GM20431 (cell line): ENCODE results near the gene SMG6.
"Not testable (repeated sequence)": the region's sequence is repeated elsewhere in the genome, so short reads cannot be mapped to it uniquely, and the experiment has no call there.

Source experiments
- in situ Hi-C: fragments of 300-500 bp; cut with MseI, MboI; formaldehyde crosslinking; loops from one replicate; pipeline ENCODE4 v1.15.0; 2020; ENCODE audit warnings: low sequenced_read_pairs; ENCODE audit not compliant: unreplicated experiment

Gene SMG6

GRCh38 chr17:2025220-2025621, 278.4 kb downstream of the SMG6 start, which contains the start of gene RTN4RL1:
RTN4RL1 (minus strand) TSS chr17:2025334; CDS start chr17:2024865, 469 bp downstream.
- in situ Hi-C loops, result no loop called here

GRCh38 chr17:2024572-2025219, 278.9 kb downstream of the SMG6 start:
- in situ Hi-C loops, result no loop called here

DNA sequence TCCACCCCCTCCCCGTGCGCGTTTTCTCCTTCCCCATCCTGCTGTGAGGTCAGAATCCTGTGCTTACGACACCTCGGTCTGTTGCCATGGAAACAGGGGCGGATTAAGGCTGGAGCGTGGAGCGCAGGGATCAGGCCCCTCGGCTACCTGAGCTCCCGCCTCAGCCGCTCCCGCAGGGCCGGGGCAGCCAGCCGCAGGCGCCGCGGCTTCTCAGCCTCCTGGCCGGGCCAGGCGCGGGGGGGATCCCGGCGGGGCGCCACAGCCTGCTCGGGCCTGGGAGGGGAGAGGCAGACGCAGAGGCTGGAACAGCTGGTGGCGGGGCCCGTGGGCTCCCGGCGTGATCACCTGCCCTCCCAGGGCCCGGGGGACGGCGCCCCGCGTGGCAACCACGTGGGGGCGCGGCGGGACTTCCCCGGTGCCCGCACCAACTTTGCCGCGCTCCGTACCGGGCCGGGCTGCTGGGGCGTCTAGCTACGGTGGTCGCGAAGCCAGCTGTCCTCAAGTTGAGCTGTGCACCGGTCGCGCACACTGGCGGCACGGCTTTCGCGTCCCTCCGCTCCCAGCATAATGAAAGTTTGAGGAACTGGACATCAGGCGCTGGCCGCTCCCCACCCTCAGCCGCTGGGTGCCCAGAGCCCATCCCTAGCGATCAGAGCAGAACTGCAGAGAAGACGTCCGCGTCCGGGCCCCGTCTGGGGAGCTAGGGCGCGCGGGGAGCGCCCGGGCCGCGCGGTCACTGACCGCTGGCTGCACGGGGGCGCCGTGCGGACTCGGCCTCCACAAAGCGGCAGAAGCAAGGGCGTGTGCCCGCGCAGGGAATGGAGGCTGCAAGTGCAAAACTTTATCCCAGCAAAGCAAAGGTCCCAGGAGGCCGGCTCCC, 279.7 kb downstream of the SMG6 start:
- in situ Hi-C loops, result no loop called here

DNA sequence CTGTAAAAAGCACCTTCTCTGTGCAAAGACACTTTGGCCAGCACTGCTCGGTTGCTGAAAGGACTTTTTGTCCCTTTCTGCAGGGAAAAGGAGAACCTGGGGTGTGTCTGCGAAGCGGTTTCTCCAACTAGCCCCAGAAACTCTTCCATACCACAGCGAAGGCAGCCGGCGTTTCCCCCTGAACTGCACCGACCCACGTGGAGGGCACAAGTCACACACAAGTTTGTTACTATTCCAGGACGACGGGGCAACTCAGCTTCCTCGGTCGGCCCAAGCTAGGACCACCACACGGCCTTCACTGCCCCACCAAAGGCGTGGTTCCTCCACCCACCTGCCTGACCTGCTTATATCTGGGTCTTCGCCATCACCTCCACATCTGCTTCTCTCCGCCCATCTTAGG, 280.3 kb downstream of the SMG6 start:
- in situ Hi-C loops, result no loop called here

DNA sequence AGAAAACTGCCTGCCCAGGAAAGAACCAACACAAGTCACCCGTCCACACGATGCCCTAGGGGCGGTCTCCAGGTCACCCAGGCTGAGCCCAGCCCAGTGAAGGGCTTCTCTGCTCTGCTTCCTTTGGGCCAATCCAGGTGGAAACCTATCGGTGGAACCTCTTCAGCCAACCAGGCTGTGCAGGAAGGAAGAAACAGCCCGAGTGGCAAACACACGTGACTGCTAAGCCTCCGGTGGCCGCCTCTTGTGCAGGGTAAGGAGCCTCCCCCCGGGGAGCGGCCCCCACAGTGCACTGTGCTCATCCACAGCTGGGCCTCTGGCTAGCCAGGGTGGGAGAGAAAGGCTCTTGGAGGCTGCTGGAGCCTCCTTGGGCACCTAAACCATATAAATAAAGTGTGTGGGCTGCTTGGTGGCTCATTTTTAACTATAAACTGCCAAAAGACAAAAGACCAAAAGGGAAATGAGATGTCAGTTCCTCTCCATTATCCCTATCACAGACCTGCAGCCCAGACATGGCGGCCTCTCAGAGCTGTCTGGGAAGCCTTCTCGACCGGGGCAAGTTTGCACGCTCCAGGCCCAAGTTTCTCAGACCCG, 280.8 kb downstream of the SMG6 start:
- in situ Hi-C loops, result no loop called here

GRCh38 chr17:2020721-2021120, 282.9 kb downstream of the SMG6 start:
- in situ Hi-C loops, result no loop called here

- in situ Hi-C loops, result no loop called here
These were observed 283.9 kb downstream of the SMG6 start for GRCh38 chr17:2019723-2020122.

GRCh38 chr17:2018716-2019510, 284.7 kb downstream of the SMG6 start:
- in situ Hi-C loops, result no loop called here

DNA sequence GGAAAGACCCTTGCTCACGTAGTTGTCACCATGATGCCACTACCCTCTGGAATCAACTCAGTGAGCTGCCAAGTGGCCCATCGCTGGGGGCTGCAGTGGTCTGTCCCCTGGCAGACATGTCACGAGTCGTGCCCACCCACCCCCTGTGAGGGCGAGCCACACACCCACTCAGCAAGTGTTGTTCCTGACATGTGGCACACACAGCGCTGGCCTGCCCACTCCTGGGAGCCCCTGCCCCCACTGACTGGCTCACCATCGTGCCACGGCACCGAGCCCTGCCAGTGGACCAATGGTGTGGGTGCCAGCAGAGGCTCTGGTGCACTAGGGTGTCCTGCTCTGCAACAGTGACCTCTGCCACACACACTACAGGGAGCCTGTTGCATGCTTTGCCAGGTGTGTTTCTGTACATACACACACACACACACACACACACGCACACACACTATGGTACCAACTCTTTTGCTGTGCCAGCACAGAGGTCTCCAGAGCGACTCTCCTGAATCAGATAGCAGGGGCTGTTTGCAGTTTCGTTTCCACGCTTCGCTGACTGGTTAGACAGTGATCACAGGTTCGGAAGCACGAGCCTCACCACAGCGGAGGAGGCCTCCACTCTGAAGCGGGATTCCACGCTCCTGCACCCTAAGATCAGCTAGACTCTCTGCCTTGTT, 286.2 kb downstream of the SMG6 start:
- in situ Hi-C loops, result no loop called here

DNA sequence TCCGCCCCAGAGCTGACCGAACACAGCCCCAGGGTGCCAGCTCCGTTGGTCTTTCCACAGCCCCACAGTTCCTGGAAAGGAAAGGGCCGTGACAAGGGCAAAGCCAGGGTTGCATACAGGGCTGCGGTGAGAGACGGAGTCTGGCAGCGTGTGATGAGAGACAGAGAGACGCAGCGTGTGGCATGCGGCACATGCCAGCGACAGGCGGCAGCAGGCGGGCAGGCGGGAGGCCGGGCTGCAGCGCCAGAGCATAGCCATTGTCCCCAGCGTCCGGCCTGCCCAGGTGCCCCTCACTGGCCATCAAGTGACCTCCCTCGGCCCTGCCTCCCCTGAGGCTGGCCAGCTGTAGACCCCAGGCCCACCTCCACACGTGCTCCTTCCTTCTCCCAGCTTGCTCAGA, 287.1 kb downstream of the SMG6 start:
- in situ Hi-C loops, result no loop called here

GRCh38 chr17:2015314-2015713, 288.3 kb downstream of the SMG6 start:
- in situ Hi-C loops, result no loop called here

GRCh38 chr17:2013994-2014317, 289.6 kb downstream of the SMG6 start:
- in situ Hi-C loops, result no loop called here

DNA sequence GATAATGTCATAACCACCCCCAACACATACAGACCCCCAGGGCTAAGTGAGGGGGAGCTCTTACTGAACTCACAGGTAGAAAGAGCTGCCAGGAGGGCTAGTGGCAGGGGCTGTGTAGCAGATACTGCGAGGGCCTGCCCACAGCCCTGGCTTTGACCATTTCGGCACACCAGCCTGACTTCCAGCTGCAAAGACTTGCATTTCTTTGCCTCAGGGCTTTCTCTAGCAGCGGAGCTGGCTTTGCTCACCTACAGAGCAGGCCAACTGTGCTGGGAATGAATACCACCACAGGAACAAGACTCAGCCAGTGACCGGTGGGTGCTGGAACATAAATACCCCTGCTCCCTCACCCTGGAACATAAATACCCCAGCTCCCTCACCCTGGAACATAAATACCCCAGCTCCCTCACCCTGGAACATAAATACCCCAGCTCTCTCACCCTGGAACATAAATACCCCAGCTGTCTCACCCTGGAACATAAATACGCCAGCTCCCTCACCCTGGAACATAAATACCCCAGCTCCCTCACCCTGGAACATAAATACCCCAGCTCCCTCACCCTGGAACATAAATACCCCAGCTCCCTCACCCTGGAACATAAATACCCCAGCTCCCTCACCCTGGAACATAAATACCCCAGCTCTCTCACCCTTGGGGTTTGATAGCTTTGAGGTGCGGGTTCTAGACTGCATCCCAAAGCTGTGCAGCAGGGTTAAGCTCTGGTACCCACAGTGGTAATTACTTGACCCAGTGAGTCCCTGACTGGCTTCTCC, 290.2 kb downstream of the SMG6 start:
- in situ Hi-C loops, result not testable (repeated sequence)

GRCh38 chr17:2012499-2012898, 291.1 kb downstream of the SMG6 start:
- in situ Hi-C loops, result no loop called here

- in situ Hi-C loops, result no loop called here
These were observed 291.9 kb downstream of the SMG6 start for GRCh38 chr17:2011411-2012371.
